Anterior cingulate cortex (tissue), 58 donors: ENCODE results near the gene COL9A1.

Experiments used
- DNase-seq, 58 donors: peaks; one replicate each; lab custom pipeline; 2025; lab: John Stamatoyannopoulos, UW

Gene COL9A1

DNA sequence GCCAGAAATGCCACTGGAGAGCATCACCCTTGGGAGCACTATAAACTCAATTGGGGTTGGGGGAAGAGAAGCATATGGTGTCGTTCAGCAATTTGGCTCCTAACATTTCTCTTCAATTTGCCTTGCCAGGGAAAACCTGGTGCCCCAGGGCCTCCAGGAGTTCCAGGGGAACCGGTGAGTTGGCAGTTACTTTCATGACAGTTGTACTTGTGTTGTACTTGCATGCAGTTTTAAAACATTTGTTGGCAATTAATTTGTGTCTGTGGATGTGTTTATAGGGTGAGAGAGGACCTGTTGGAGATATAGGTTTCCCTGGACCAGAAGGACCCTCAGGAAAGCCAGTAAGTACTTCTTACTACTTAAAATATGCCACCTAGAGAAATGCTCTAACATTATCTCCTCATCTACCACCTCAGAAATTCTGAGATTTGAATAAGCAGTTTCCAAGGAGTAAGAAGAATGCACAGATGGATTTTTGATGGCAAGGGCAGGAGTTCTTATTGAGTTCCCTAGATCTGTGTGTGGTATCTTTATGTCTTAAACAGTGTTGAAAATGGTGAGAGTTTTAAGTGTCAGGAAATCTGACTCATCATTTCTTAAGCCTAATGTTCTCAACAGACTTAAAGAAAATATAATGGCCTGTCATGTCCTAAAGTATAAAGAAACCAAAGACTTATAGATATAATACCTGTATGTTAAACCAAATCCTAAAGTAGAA lies 122.5 kb downstream of the COL9A1 start:
- no peak for DNase-seq

DNA sequence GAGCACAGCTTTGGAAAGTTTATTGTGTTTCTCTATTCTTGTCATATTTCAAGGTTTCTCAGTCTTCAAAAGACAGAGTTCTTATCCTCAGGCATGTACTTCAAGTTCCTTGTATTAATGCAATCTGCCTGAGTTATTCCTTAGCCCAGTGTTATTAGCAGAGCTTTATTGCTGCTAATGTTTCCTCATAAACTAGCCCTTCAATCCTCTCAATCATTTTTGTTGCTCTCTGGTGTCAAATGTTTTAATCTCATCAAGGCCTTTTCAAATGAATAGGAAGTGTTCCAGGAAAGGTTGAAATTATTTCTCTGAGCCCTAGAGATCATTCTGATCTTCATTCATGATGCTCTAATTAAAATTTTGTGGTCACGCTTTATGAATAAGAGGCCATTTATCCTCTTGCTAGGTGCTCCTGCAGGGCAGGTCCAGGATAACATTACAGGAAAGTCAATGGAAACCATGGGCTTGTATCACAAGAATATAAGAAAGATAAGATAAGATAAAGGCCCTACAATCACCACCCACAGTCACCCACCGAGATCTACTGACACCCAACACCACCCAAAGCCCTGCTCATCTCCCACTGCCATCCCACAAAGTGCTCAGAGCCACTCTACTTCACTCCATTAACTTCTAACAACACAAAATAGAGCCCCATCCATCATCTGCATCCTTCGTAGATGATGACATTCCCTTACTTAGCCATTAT lies 125.9 kb downstream of the COL9A1 start:
- no peak for DNase-seq

DNA sequence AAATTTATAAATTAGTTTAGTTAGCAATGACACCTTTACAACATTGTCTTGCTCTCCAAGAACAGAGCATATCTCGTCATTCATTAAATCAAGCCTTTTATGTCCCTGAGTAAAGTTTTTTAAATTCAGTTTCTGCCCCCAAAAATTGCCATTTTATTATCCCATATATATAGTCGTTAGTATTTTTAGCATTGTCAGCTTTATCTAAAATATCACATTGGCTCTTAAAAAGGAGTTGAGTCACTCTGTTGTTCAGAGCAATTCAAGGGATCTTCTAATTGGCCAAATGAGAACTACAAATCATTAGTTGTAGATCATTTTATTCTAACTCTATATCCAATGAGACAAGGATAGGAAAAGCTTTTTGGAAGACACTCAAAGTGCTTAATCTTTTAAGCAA lies 127.1 kb downstream of the COL9A1 start:
- DNase-seq = no peak

DNA sequence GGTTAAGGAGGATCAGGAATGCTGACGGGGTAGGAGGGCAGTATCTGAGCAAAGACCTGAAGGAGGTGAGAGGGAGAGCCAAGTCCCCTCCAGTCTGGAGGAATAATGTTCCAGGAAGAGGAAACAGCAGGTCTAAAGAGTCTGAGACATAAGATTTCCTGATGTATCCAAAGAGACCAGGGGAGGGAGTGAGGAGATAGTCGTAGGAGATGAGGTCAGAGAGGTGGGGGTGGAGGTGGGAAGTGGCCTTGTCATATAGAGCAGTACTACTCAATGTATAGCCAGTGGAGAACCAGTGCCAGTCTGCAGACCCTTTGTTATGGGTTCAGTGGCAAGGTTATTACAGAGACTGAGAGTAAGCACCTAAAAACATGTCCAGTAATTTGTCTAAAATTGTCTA lies 130.6 kb downstream of the COL9A1 start:
- no peak for DNase-seq

DNA sequence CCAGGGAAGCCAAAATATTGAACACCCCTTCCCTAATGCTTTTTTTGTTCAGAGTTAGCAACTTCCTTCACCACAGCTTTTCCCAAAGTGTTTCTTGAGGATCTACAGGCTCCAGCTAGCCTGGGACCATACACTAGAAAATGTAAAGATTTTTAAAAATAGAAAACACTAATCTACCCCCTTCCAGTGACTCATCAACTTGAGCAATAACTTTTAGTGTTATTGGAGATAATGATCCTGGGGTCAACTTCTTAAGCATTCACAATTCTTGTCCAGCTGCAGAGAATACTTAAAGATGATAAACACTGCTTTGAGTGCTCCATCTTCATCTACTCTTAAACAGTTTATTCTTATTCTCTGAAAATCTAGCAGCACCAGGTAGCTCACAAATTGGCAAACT lies 131.6 kb downstream of the COL9A1 start:
- no peak for DNase-seq

DNA sequence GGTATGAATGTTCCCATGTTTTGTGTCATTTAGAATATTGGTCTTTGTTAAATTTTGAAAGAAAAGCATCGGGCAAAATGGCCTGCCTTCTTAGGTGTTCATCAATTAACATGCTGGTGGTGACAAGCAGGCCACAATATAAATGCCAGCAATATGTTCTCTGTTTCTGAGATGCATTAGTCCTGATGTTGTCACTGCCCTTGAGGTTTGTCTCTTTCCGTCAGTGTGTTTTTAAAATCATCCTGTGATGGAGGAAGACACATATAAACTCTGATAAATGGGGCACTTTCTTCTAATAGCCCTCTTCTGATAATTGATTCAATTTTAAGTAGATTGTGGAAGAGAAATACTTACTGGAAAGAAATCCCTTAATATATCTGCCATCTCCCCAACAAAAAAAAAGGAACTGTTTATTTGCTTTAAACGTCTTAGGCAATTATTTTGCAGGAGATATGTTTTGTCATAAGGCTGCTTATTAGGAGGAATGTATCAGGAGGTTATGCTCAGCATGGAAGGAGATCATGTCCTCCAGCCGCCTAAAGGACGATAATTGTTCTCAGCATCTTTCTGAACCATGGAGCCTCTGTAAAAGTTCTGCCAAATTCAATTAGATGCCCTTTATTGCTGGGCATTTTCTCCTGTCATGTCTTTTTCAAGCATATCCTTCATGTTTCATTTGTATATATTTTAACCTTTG lies 134.1 kb downstream of the COL9A1 start:
- DNase-seq = no peak
